ENCODE data around the gene UFSP2. TPM values are rescaled to one million over a fixed set of nuclear protein-coding genes. Genes with fewer than 3 reads are reported as not detected.
A peak's percentile ranks its signal among the peaks of the same experiment; 100 is the strongest.

UFSP2 gene
- 28.3 TPM for total RNA-seq

DNA sequence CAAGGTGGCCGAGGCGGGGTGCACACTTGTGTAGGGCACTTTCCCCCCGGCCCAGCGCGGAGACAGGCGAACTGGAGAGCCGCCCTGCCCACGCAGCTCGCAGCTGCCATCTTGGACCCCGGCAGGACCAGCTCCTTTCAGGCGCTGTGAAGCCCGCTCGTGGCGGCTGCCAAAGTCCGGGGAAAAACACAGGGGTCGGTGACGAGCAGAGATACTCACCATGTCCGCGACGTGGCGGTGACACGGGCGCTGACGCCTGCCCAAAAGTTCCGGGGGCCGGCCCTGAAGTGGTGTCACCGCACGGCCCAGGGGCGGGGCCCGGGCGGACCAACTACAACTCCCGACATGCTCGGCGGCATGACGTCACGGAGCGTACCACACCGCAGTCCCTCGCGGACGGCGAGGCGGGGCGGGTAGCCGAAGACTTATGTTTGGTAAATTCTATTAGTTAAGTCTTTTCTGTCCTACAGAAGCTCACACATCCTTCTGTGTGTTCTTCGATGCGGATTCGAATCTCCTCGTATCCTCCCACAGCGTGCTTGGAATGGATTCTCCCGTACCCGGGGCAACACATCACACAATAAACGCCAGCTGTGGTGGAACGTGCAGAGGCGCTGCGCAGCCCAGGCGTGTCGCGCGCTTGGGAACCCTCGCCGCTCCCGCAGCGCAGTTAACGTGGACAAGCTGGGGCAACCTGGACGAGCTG is at the start of gene UFSP2:
Gene UFSP2, minus strand, starts transcription at position 318 of the 706 bp plus-strand sequence. Its CDS starts 96 bp downstream, at position 222.
- peak; percentile 97 for ATAC-seq

DNA sequence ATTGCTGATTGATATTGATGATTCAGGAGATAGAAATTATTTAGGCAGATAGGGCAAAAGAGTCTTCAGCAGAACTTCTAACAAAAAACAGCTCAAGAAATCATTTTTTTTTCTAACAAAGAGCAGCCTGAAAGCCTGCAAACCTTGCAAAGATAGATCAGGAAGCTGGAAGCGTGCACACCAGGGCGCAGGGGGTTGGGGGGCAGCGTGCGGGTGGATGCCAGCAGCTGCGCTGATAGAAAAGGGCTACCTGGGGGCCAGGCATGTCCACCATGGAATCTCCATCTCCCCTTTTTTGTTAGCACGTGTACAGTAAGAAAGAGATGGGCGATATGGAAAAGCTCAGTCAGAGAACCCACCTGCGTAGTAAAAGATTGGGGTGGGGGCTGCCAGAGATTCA is 47.5 kb upstream of the UFSP2 start:
- no peak for ATAC-seq

DNA sequence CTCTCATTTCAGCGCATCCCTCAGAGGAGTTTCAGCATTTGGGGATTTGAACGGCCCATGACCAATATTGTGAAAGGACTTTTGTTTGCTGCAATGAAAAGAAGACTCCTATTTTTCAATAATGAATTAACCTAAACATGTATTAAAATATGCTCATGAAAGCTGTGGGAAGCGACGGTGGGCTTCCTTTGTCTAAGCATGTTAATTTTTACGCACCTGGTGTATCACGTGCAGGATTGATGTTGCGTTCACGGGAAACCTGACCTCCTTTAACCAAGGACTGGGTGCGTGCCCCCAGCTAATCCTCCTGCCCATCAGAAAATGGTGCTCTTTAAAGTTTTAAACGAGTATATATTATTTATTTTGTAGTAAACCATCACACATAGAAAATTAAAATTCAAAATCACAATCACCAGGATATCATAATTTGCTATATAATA is 46.4 kb upstream of the UFSP2 start:
- no peak for ATAC-seq

DNA sequence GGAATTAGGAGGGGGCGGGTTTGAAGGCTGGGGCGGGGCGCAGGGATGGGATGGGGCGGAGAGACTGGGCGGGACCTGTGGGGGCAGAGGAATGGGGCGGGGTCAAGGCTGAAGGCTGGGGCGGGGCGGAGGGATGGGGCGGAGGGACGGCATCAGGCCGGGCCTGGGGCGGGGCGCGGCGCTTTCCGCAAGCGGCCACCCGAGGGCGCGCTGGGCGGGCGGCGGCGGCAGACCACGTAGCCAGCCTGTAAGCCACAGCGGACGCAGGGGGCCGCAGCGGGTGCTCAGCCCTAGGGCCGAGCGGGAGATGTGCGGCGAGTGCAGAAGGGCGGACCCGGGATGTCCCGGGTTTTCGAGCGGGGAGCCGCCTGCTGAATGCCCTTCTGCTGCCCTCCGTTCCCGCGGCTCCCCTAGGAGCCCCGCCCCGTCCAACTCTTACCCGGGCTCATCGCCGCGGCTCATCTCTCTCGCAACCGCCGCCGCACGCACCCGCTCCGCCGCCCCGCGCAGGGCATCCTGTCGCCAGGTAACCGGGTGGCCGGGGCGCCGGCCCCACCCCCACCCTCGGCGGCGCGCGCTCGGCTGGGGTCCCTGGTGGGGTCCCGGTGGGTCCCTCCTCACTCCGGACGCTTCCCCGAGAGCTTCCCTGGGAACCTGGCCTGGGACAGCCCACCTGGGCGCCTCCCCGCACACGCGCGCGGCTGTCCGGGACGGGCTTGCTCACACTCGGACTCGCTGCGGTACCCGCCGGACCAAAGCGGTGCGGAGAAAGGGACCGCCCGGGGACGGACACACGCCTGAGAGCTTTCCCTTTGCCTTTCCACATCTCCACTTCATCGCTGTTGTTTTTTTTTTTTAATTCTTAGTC is 45.7 kb upstream of the UFSP2 start, which contains the start of gene CCDC110:
Gene CCDC110, minus strand, starts transcription at position 499 of the 868 bp plus-strand sequence. Its CDS starts 50 bp downstream, at position 449.
- ATAC-seq, result peak; percentile 100

DNA sequence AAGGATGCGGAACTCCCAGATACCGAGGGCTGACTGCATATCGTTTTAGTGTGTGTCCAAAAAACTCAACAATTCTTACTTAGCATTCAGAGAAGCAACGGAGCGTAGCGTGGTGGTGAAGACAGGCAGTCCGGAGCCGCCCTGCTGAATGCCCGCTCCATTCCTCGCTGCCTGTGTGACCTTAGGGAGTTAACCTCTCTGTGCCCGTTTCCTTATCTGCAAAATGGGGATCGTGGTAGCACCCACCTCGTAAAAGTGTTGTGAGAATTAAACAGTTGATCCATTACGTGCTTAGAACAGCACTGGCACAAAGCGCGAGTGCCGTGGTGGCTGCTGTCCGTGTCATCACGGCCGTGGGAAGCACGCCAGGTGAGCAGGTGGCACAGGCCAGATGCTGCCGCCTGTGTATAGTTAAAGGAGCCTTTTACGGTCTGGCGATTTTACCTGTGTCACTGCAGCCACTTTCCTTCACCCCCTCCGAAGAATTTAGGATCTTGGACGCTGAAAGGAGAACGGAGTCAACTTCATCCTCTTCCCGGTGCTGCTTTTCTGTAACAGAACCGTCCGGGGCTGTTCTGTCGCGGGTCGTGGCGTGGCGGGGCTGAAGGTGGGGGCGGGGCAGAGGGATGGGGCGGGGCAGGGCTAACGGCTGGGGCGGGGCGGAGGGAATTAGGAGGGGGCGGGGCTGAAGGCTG is 44.9 kb upstream of the UFSP2 start:
- ATAC-seq, result peak; percentile 36

GRCh38 chr4:185469580-185470154 is 43.9 kb upstream of the UFSP2 start:
- ATAC-seq, result no peak

GRCh38 chr4:185468999-185469398 is 43.2 kb upstream of the UFSP2 start:
- ATAC-seq, result no peak

GRCh38 chr4:185467991-185468390 is 42.2 kb upstream of the UFSP2 start:
- ATAC-seq, result no peak

- no peak for ATAC-seq
These were observed 41.3 kb upstream of the UFSP2 start for GRCh38 chr4:185467101-185467500.

DNA sequence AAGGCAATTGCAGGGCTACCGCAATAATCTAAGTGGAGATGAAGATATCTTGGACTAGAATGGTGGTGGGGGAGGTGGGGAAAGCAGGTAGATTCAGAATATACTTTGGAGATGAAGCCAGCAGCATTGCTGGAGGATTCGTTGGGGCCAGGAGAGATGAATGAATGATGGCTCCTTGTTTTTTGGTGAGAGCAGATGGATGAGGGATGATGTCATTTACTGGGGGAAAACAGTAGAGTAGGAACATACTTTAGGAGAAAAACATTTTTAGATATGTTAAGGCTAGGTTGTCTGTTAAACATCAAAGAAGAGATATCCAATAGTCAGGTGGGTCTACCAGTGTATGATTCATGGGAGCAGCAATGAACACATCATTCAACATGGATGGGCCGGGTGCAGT is 39.9 kb upstream of the UFSP2 start:
- ATAC-seq, result no peak

DNA sequence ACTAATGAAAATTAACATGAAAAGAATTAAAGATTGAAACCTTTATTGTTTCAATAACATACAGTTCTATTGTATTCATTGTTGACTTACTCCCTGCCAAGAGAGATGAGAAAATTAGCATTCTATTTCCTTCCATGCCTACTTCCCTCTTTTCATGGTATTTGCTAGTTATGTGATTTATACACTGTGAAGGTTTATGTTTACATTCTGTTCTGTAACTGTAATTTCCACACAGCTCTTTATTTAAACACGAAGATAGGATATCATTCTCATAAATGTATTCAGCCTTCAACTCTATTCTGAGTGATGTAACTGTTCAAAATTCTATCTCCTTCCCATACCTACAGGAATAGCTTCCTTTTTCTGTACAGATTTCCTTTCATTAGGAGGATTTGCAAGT is 39.1 kb upstream of the UFSP2 start:
- no peak for ATAC-seq

- no peak for ATAC-seq
These were observed 38.4 kb upstream of the UFSP2 start for GRCh38 chr4:185464183-185464582.

DNA sequence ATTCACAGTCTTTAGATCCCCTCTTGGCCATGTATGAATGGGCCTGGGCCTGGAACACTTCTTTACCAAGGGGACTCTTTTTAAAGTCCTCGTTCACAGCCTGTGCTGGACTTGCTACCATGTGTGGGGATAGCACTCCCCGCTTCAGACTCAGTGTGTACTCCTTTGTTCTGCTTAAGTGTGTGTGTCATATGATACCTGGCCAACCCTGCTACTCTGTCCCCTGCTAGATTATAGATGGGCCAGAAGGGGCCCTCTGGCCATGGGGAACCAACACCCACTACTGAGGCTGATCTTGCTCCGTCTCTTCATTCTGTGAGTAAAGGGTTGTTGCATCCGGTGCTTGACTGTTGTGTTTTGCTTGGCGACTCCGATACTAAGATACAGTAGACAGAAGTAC is 37.8 kb upstream of the UFSP2 start:
- no peak for ATAC-seq

GRCh38 chr4:185461565-185461964 is 35.8 kb upstream of the UFSP2 start:
- ATAC-seq, result no peak

- no peak for ATAC-seq
These were observed 31.4 kb upstream of the UFSP2 start for GRCh38 chr4:185457136-185457535.

- ATAC-seq, result no peak
These were observed 30.4 kb upstream of the UFSP2 start for GRCh38 chr4:185456131-185456530.

GRCh38 chr4:185445209-185445608 is 19.4 kb upstream of the UFSP2 start:
- no peak for ATAC-seq

GRCh38 chr4:185441479-185441878 is 15.7 kb upstream of the UFSP2 start:
- ATAC-seq, result no peak

- ATAC-seq, result no peak
These were observed 12.0 kb upstream of the UFSP2 start for GRCh38 chr4:185437809-185438208.

GRCh38 chr4:185435466-185435865 is 9.7 kb upstream of the UFSP2 start:
- ATAC-seq, result no peak

GRCh38 chr4:185429660-185430059 is 3.9 kb upstream of the UFSP2 start:
- no peak for ATAC-seq

GRCh38 chr4:185426960-185427688 is 1.4 kb upstream of the UFSP2 start:
- ATAC-seq, result no peak
